Stomach (tissue), 19 donors: Measurements from ENCODE around the gene RABL2A. TPM values are rescaled to one million over a fixed set of nuclear protein-coding genes. Genes with fewer than 3 reads are reported as not detected.
"Not testable (repeated sequence)": the region's sequence is repeated elsewhere in the genome, so short reads cannot be mapped to it uniquely, and the experiment has no call there.

Experiments
- DNase-seq, 2 donors: peaks; one replicate each; pipeline versions ENCODE4 v3.0.0 to v3.0.0-alpha.2; 2013 to 2019
- H3K27ac ChIP-seq, 5 donors: fragments of 200-600 bp in 4 of 5; sonication (generic) in 4 of 5; one replicate each; pipeline ENCODE4 v1.5.1; 2013 to 2019; ENCODE audit warnings: mild to moderate bottlenecking in 1 of 5, moderate library complexity in 1 of 5
- H3K27me3 ChIP-seq, 3 donors: fragments of 200-600 bp; sonication (generic); one replicate each; pipeline ENCODE4 v1.5.1; 2017 to 2019; ENCODE audit warnings: mixed run types in 1 of 3
- H3K36me3 ChIP-seq, 4 donors: fragments of 200-600 bp; sonication (generic); 1 replicate in 3 of 4; 2 replicates in 1 of 4; pipeline ENCODE4 v1.5.1; 2016 to 2019
- H3K4me1 ChIP-seq, 4 donors: fragments of 200-600 bp; sonication (generic); one replicate each; pipeline ENCODE4 v1.5.1; 2016 to 2019
- H3K4me3 ChIP-seq, 4 donors: fragments of 200-600 bp; sonication (generic) in 3 of 4; one replicate each; pipeline ENCODE4 v1.5.1; 2016 to 2019; ENCODE audit warnings: mild to moderate bottlenecking in 1 of 4
- H3K9me3 ChIP-seq, 4 donors: fragments of 200-600 bp; sonication (generic); one replicate each; pipeline ENCODE4 v1.5.1; 2016 to 2019
- POLR2AphosphoS5 ChIP-seq, 3 donors: sonication (generic); formaldehyde crosslinking; IDR thresholded peaks; one replicate each; pipeline ENCODE4 v1.6.1; 2016; ENCODE audit warnings: antibody characterized with exemption in 3 of 3
- WGBS, 5 donors: extraction: QIAGEN DNeasy Blood & Tissue Kit in 3 of 5; methylation state at CpG; one replicate each; pipeline versions ENCODE4 v1.1.5 to v1.1.7; 2013 to 2018; 5-methylcytosine and 5-hydroxymethylcytosine counted together
- intact Hi-C: fragments of 100-400 bp; cut with DNase I; formaldehyde crosslinking; loops from one replicate; pipeline ENCODE4 v1.15.1; 2023; ENCODE audit warnings: low total_unique reads
- long read RNA-seq, 10 donors: transcript quantifications; one replicate each; lab custom pipeline, GENCODE V29; 2026
- polyA plus RNA-seq, 3 donors: library from polyadenylated mRNA; stranded (reverse); fragments of 200-250 nt; gene quantifications; one replicate each; pipeline ENCODE4 v1.2.3, GENCODE V29; 2013
- total RNA-seq, 5 donors: library from RNA; depleted of rRNA; stranded (reverse); fragments of >200 nt; gene quantifications; one replicate each; pipeline versions ENCODE4 v1.1.0 to v1.2.3, GENCODE V29; 2014 to 2016
- TF ChIP-seq, protein P1 (sequence below), 7 experiments: fragments of 450-650 bp in 4 of 7; fragments of 200-600 bp in 3 of 7; sonication (generic) in 3 of 7; IDR thresholded peaks; one replicate each; pipeline ENCODE4 v1.5.1; 2016 to 2019; ENCODE audit warnings: antibody characterized with exemption in 7 of 7, control low read depth in 2 of 7, mild to moderate bottlenecking in 1 of 7
- donor health status: healthy with polysubstance abuse.
- donor health status: Bipolar disorder and iron deficiency.
- donor health status: healthy.

The RABL2A gene
- total RNA-seq = 10 to 100 TPM in 2 of 5 donors, 1 to 10 TPM in 3; 4.5 to 14.1 (median 5.2) TPM
- polyA plus RNA-seq = 10 to 100 TPM in 2 of 3 donors, 1 to 10 TPM in 1; 5.5 to 10.4 (median 10.4) TPM
- long read RNA-seq, donor 1, partial matches to known transcripts = 0 of 2 reads
- long read RNA-seq, donor 1, other reads (novel, unspliced or antisense) = 0 of 2 reads
- long read RNA-seq, donor 2, partial matches to known transcripts = 0 of 2 reads
- long read RNA-seq, donor 2, other reads (novel, unspliced or antisense) = 0 of 2 reads
- long read RNA-seq, donor 3 = 0 reads
- long read RNA-seq, donor 4 = 0 reads
- long read RNA-seq, donor 5, partial matches to known transcripts = 0 of 2 reads
- long read RNA-seq, donor 5, other reads (novel, unspliced or antisense) = 0 of 2 reads
- long read RNA-seq, donor 6 = 0 reads
- long read RNA-seq, donor 7, partial matches to known transcripts = 0 of 1 reads
- long read RNA-seq, donor 7, other reads (novel, unspliced or antisense) = 0 of 1 reads
- long read RNA-seq, donor 8, transcript RABL2A-216 (3 exons, 2,486 nt) = major isoform, 5 of 5 reads
- long read RNA-seq, donor 8, partial matches to known transcripts = 0 of 5 reads
- long read RNA-seq, donor 8, other reads (novel, unspliced or antisense) = 0 of 5 reads
- long read RNA-seq, donor 9, partial matches to known transcripts = 0 of 2 reads
- long read RNA-seq, donor 9, other reads (novel, unspliced or antisense) = 0 of 2 reads
- long read RNA-seq, donor 10 = 0 reads

DNA sequence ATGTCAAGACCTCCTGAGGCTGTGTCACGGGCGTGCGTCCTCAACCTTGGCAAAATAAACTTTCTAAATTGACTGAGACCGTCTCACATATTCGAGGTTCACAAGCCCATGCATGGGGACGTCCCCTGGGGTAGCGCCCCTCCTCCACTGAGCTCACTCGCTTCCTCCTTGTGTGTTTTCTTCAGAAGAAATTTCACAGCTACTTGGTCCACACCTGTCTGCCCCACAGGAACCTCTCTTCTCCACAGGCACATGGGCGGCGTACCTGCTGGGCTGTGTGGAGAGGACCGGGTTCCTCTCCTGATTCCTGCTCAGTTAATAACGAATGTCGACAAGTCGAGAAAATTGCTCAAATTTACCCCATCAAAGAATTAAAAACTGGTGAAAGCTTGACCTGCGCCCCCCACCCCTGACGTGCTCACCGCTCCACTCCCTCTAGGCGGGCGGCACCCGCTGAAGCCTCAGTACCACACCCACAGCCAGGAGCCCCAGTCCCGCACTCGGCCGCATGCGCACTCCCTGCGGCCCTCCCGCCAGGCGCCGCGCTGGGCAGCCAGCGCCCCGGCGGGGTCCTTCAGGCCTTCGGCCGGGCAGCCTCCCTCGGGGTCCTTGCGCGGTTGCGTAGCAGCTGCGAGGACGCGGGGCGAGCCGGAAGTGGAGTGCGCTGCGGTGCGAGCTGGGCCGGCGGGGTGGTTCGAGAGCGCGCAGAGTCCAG, at the start of gene RABL2A:
Gene RABL2A, plus strand, starts transcription at position 651 of the 715 bp plus-strand sequence. CDS start 1,341 bp downstream, outside the sequence.
- 0% methylated on average over 8 to 38 of the region's 51 CpGs for WGBS, 5 donors
- peak; percentile 88 to 92 for DNase-seq
- H3K27me3 ChIP-seq, intact Hi-C loops, H3K9me3 ChIP-seq: not testable (repeated sequence)
- Histone ChIP-seq H3K27ac (peak within 1 kb of the TSS in 4 of 5 donors; percentile 38 to 66 (median 50)), H3K36me3 (peaks cover 0 to 18% (median 9%) of the 10 kb centered on the region in 4 donors), H3K4me3 (peak within 1 kb of the TSS; percentile 42 to 57 (median 54)), H3K4me1 (peaks cover 0 to 12% (median 4%) of the 10 kb centered on the region in 4 donors)
- TF ChIP-seq POLR2AphosphoS5 (IDR thresholded peaks at IDR 0.05) = peak in 1 of 3 donors; percentile 68

DNA sequence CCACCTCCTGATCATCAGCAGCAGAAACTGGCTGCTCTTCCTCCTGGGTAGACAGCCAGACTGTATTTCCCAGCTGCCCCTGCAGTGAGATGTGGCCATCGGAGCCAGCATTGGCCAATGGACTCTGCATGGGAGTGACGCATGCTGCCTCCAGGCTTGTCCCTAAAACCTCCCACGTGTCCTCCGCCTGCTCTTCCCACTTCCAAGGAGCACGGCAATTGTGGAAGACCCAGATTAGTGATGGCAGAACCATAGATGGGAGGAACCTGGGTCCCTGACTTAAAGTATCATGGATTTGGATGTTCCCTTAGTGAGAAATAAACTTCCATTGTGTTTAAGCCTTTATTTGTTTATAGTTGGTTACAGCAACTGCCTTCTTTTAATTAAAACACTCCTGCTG, 48.6 kb upstream of the RABL2A start:
- H3K36me3 ChIP-seq, H3K27ac ChIP-seq, H3K9me3 ChIP-seq, H3K4me3 ChIP-seq, DNase-seq, H3K27me3 ChIP-seq, intact Hi-C loops, H3K4me1 ChIP-seq: not testable (repeated sequence)
- WGBS, 5 donors = 40 to 49% (median 42%) methylated on average over 4 to 5 of the region's 5 CpGs

DNA sequence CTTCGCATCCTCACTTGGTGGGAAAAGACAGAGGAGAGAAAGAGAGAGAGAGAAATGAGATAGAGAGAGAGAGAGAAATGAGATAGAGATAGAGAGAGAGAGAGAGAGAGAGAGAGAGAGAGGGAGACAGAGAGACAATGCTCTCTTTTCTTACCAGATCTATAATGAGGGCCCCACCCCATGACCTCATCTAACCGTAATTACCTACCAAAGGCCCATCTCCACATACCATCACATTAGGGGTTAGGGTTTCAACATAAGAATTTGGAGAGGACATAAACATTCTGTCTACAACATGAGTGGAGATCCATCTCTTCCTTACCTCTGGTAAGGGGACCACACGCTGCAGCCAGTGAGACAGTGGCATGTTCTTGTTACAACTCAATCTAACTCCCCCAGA, 44.6 kb upstream of the RABL2A start:
- H3K27ac ChIP-seq, H3K36me3 ChIP-seq, intact Hi-C loops, H3K27me3 ChIP-seq, H3K4me3 ChIP-seq, H3K9me3 ChIP-seq, DNase-seq: not testable (repeated sequence)
- H3K4me1 ChIP-seq = peaks cover 12 to 27% (median 16%) of the 10 kb centered on the region in 4 donors
- WGBS, 5 donors = 79 to 86% (median 86%) methylated on average over 3 of the region's 3 CpGs

DNA sequence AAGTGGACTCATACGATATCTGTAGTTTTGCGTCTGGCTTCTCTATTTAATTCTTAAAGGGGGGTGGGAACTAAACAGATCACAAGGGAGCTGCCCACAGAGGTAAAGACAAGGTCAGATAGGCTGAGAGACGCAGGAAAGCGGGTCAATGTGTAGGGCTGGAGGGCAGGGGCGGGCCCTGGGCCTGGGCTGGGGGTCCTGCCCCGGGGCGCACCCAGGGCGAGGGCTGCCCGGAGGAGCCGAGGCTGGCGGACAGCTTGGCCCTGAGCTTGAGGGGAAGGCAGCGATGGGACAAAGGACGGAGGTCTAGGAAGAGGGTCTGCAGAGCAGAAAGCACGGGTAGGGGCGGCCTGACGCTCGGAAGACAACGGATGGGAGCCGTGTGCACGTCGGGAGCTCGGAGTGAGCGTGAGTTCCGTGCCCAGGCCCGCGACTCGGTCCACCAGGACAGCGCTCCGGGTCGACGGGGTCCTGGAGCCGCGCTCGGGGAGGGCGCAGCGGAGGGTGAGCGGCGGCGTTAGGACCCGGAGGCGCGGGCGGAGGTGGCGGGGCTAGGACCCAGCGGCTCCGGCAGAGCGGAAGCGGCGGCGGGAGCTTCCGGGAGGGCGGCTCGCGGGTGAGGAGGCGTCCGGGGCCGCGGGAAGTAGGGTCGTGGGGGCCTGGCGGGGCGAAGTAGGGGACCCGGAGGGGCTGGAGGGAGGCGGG, 43.4 kb upstream of the RABL2A start:
- H3K27me3 ChIP-seq, intact Hi-C loops, H3K9me3 ChIP-seq, H3K36me3 ChIP-seq: not testable (repeated sequence)
- Histone ChIP-seq H3K4me3 (peak overlapping the region; percentile 52 to 72 (median 66)), H3K27ac (peak overlapping the region; percentile 80 to 86 (median 86)), H3K4me1 (peaks cover 12 to 33% (median 19%) of the 10 kb centered on the region in 4 donors)
- 1 to 2% (median 2%) methylated on average over 40 to 57 of the region's 63 CpGs for WGBS, 5 donors
- peak in 2 of 3 donors; percentile 64 to 82 for TF ChIP-seq POLR2AphosphoS5 (IDR thresholded peaks at IDR 0.05)
- peak; percentile 79 to 96 for DNase-seq

DNA sequence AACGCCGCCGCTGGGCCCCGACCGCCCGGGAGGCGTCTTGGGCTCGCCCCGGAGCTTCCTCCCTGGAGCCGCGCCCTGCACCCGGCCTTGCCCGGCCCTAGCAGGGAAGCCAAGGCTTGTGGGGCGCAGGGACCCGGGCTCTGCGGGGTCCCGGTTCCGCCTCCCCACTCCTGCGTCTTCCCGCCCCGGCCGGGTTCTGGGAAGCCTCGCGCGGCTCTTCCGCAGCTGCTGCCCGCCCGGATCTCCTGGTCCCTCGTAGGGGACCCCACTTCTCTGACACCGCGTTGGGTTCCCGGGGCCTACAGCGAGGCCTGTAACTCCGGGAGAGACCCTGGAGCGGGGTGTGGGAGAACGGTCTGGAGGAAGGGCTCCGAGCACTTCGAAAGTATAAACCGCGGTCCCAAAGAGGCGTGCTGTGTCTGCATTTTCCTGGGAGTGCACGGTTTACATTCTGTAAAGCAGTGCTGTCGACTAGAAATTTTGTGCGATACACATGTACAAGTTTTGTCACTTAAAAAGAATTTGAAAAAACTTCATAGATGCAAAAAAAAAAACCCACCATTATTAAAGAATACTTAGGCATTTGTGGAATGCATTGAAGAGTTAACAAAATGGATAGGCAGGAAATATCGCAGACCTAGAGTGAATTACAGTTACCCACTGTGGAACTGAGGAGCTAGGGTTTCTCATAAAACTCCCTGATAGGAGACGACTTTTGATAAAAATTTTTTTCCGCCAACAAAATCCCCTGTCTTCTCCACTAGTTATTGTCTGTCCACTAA, 42.6 kb upstream of the RABL2A start:
- H3K27me3 ChIP-seq, intact Hi-C loops, H3K9me3 ChIP-seq, H3K36me3 ChIP-seq, DNase-seq: not testable (repeated sequence)
- Histone ChIP-seq H3K4me1 (peaks cover 12 to 33% (median 20%) of the 10 kb centered on the region in 4 donors), H3K4me3 (peak overlapping the region; percentile 52 to 72 (median 66)), H3K27ac (peak overlapping the region; percentile 71 to 86 (median 86))
- WGBS, 5 donors = 3 to 12% (median 4%) methylated on average over 5 to 23 of the region's 47 CpGs

DNA sequence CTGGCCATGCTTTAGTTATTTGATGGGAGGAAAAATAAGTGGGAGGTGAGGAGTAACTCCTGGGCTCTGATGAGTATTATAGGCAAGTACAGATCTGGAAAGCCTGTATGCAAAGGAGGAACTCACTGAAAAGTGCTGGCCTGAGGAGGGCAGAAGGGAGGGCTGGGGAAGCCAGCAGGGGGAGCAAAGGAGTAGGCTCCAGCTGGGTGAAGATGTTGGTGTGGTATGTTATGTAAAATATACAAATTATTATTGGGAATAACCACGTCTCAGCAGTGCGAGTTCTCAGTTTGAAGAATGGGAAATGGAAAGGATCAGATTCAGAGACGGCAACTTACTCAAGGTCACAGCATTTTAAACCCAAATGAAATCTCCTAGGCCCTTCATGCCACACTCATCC, 39.9 kb upstream of the RABL2A start:
- peak; percentile 63 to 79 for DNase-seq
- H3K9me3 ChIP-seq, H3K27ac ChIP-seq, intact Hi-C loops, H3K4me3 ChIP-seq, H3K27me3 ChIP-seq, H3K36me3 ChIP-seq: not testable (repeated sequence)
- TF ChIP-seq, protein P1, sequence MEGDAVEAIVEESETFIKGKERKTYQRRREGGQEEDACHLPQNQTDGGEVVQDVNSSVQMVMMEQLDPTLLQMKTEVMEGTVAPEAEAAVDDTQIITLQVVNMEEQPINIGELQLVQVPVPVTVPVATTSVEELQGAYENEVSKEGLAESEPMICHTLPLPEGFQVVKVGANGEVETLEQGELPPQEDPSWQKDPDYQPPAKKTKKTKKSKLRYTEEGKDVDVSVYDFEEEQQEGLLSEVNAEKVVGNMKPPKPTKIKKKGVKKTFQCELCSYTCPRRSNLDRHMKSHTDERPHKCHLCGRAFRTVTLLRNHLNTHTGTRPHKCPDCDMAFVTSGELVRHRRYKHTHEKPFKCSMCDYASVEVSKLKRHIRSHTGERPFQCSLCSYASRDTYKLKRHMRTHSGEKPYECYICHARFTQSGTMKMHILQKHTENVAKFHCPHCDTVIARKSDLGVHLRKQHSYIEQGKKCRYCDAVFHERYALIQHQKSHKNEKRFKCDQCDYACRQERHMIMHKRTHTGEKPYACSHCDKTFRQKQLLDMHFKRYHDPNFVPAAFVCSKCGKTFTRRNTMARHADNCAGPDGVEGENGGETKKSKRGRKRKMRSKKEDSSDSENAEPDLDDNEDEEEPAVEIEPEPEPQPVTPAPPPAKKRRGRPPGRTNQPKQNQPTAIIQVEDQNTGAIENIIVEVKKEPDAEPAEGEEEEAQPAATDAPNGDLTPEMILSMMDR (IDR thresholded peaks at IDR 0.05) = peak in 5 of 7 experiments; percentile 13 to 49 (median 30)
- WGBS, 5 donors = 33 to 58% (median 52%) methylated on average over 3 of the region's 3 CpGs
- H3K4me1 ChIP-seq = peaks cover 12 to 40% (median 24%) of the 10 kb centered on the region in 4 donors

DNA sequence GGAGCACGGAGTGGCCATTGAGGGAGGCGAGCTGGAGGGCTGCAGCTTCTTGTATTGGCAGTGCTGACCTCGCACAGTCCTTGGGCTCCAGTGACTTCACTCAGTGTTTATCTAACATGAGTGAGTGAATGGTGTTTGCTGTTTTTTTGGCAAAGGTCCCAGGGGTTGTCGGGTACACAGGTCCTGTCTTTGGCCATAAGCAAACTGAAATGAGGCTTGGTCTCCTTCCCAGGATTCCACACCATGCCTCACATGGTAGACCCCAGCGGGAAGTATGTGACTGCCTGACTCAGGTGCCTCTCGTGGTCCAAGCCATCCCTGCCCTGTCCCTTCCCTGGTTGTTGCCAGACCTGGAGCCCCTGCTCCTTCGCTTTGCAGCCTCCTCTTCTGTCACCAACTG, 37.5 kb upstream of the RABL2A start:
- H3K36me3 ChIP-seq, intact Hi-C loops, H3K27me3 ChIP-seq, H3K4me3 ChIP-seq, H3K9me3 ChIP-seq, DNase-seq: not testable (repeated sequence)
- Histone ChIP-seq H3K27ac (peak overlapping the region in 1 of 5 donors; percentile 56), H3K4me1 (peaks cover 6 to 30% (median 18%) of the 10 kb centered on the region in 4 donors)
- WGBS, 5 donors = 63 to 88% (median 68%) methylated on average over 2 to 5 of the region's 7 CpGs

DNA sequence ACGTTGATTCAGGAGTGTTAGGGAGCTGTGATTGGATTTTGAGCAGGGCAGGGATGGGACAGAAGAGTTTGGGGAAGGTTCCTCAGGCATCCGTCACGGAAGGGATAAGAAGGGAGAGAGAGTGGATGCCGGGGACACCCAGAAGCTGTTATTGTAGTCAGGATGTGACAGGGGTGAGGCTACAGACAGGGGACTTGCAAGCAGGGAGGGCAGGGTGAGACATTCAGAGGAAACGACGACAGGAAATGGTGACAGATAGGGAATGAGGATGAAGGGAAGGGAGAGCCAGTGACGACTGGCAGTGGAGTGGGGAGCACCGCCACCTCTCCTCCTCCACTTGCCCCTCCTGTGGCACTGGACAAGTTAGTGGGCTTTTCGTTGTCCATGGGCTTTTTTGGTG, 35.1 kb upstream of the RABL2A start:
- H3K9me3 ChIP-seq, H3K27ac ChIP-seq, H3K4me3 ChIP-seq, intact Hi-C loops, H3K27me3 ChIP-seq, H3K36me3 ChIP-seq: not testable (repeated sequence)
- WGBS, 5 donors = 49 to 100% (median 63%) methylated on average over 1 to 6 of the region's 9 CpGs; no CpG with 5 or more reads in 1 of the 5 donors
- DNase-seq = peak in 1 of 2 donors; percentile 29
- peaks cover 0 to 17% (median 8%) of the 10 kb centered on the region in 4 donors for H3K4me1 ChIP-seq

DNA sequence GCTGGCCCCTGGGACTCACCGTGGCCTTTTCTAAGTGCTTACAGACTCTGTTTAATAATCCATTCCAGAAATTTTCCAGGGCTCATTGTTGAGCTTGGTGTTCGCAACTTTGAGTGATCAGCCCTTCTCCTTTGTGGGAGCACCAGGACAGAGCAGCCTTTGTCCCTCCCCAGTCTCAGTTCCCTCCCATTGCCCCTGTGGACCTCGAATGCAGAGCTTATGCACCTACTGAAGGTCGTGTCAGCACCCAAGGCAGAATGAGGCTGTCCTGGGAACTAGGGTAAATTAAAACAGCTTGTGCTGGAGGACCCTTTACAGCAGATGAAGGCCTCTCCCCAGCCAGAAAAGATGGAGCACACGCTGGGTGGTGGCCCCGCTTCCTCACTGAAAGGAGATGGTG, 33.8 kb upstream of the RABL2A start:
- H3K27ac ChIP-seq, H3K4me1 ChIP-seq, intact Hi-C loops, DNase-seq, H3K27me3 ChIP-seq, H3K36me3 ChIP-seq, H3K9me3 ChIP-seq, H3K4me3 ChIP-seq: not testable (repeated sequence)
- 73 to 92% (median 88%) methylated on average over 3 to 6 of the region's 6 CpGs for WGBS, 5 donors
